ENCODE data around the gene IMPA2. TPM values are rescaled to one million over a fixed set of nuclear protein-coding genes. Genes with fewer than 3 reads are reported as not detected.
A peak's percentile ranks its signal among the peaks of the same experiment; 100 is the strongest.

The IMPA2 gene
- total RNA-seq, 1 experiment from 2014 or later: 37.6 TPM

DNA sequence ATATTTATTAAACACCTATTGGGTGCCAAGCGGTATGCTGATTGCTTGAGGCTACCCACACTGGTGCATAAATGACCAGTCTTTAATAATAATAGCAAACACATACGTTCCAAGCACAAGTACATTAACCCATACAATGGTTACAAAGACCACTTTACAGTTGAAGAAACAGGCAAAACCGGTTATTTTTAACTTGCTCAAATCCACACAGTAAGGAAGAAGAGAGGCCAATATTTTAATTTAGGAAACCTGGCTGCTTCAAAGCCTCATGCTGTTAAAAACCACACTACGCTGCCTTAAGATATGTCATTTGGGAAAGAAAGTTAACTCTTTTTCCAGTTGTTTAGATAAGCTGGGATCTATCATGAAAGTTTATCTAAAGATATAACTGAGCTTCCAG lies 2.4 kb upstream of the IMPA2 start:
- no peaks in the 10 kb centered on the region for H3K9me3 ChIP-seq (ENCODE audit: control insufficient read depth, insufficient read depth, low read depth, low read length)
- in situ Hi-C loops (cut with HindIII; ENCODE audit: low pct_unique_long_range_greater_than_20kb, low sequenced_read_pairs) (no loop called here), intact Hi-C loops (cut with micrococcal nuclease; ENCODE audit: unreplicated experiment) (no loop called here)
- TF ChIP-seq POLR2AphosphoS5 (IDR thresholded peaks at IDR 0.05; ENCODE audit: low read depth, low read length) (no peak), TCF7L2 (IDR thresholded peaks at IDR 0.05; ENCODE audit: low read depth, low read length) (no peak), SIN3A (IDR thresholded peaks at IDR 0.05; ENCODE audit: borderline replicate concordance, insufficient read depth, low read depth, low read length) (no peak)
- no peak overlapping the region for H3K27ac ChIP-seq (ENCODE audit: low read length)
- no peak for DNase-seq (ENCODE audit: low read depth, low spot score)
- no peak for ATAC-seq
- no peaks in the 10 kb centered on the region for H3K36me3 ChIP-seq (ENCODE audit: control insufficient read depth, insufficient read depth, low read length)
- no peaks in the 10 kb centered on the region for H3K27me3 ChIP-seq (ENCODE audit: control insufficient read depth, insufficient read depth, low read length)
- no TSS peak for BruUV-seq (replicated peaks)
- H3K4me1 ChIP-seq (ENCODE audit: control insufficient read depth, insufficient read depth, low read length): peaks cover 15% of the 10 kb centered on the region
- no peak overlapping the region for H3K4me3 ChIP-seq (ENCODE audit: low read depth in 2 of 2, low read length in 2 of 2)
- POLR2A ChIA-PET: no interaction called here
- CTCF ChIA-PET: no interaction called here

DNA sequence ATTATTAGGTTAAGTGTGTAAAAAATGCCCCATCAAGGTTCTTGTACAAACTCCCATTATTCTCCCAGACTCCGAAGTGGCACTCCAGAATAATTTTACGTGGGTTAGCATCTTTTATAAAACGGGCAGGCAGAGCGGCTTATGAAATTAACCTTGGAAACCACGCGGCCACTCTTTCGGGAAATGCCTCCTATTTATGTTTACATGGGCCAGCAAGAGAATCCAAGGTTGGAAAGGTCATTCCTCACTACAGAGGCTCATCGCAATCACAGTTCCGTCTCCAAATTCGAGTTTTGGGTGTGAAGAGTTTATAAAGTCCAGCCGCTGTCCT lies 1.2 kb upstream of the IMPA2 start:
- no TSS peak for BruUV-seq (replicated peaks)
- TF ChIP-seq, protein P1, sequence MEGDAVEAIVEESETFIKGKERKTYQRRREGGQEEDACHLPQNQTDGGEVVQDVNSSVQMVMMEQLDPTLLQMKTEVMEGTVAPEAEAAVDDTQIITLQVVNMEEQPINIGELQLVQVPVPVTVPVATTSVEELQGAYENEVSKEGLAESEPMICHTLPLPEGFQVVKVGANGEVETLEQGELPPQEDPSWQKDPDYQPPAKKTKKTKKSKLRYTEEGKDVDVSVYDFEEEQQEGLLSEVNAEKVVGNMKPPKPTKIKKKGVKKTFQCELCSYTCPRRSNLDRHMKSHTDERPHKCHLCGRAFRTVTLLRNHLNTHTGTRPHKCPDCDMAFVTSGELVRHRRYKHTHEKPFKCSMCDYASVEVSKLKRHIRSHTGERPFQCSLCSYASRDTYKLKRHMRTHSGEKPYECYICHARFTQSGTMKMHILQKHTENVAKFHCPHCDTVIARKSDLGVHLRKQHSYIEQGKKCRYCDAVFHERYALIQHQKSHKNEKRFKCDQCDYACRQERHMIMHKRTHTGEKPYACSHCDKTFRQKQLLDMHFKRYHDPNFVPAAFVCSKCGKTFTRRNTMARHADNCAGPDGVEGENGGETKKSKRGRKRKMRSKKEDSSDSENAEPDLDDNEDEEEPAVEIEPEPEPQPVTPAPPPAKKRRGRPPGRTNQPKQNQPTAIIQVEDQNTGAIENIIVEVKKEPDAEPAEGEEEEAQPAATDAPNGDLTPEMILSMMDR (IDR thresholded peaks at IDR 0.05): no peak
- TF ChIP-seq SIN3A (IDR thresholded peaks at IDR 0.05; ENCODE audit: borderline replicate concordance, insufficient read depth, low read depth, low read length): no peak
- TF ChIP-seq POLR2AphosphoS5 (IDR thresholded peaks at IDR 0.05; ENCODE audit: low read depth, low read length): no peak
- TF ChIP-seq TCF7L2 (IDR thresholded peaks at IDR 0.05; ENCODE audit: low read depth, low read length): no peak
- TF ChIP-seq, protein P2, sequence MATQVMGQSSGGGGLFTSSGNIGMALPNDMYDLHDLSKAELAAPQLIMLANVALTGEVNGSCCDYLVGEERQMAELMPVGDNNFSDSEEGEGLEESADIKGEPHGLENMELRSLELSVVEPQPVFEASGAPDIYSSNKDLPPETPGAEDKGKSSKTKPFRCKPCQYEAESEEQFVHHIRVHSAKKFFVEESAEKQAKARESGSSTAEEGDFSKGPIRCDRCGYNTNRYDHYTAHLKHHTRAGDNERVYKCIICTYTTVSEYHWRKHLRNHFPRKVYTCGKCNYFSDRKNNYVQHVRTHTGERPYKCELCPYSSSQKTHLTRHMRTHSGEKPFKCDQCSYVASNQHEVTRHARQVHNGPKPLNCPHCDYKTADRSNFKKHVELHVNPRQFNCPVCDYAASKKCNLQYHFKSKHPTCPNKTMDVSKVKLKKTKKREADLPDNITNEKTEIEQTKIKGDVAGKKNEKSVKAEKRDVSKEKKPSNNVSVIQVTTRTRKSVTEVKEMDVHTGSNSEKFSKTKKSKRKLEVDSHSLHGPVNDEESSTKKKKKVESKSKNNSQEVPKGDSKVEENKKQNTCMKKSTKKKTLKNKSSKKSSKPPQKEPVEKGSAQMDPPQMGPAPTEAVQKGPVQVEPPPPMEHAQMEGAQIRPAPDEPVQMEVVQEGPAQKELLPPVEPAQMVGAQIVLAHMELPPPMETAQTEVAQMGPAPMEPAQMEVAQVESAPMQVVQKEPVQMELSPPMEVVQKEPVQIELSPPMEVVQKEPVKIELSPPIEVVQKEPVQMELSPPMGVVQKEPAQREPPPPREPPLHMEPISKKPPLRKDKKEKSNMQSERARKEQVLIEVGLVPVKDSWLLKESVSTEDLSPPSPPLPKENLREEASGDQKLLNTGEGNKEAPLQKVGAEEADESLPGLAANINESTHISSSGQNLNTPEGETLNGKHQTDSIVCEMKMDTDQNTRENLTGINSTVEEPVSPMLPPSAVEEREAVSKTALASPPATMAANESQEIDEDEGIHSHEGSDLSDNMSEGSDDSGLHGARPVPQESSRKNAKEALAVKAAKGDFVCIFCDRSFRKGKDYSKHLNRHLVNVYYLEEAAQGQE (IDR thresholded peaks at IDR 0.05; ENCODE audit: insufficient read depth in 1 of 2, low read depth in 2 of 2, low read length in 1 of 2): no peak
- ChIA-PET POLR2A (interaction anchor here (0.5 kb wide), 1 partner anchor 71 kb away, joined by 3 read pairs; no protein-coding TSS in a partner anchor), CTCF (interaction anchor here (0.6 to 2.3 kb wide), 3 partner anchors 36 to 56 kb away, joined by 3 to 16 read pairs (median 4); no protein-coding TSS in a partner anchor)
- no peaks in the 10 kb centered on the region for H3K27me3 ChIP-seq (ENCODE audit: control insufficient read depth, insufficient read depth, low read length)
- in situ Hi-C loops (cut with HindIII; ENCODE audit: low pct_unique_long_range_greater_than_20kb, low sequenced_read_pairs): no loop called here
- DNase-seq (ENCODE audit: low read depth, low spot score): no peak
- peaks cover 15% of the 10 kb centered on the region for H3K4me1 ChIP-seq (ENCODE audit: control insufficient read depth, insufficient read depth, low read length)
- intact Hi-C loops (cut with micrococcal nuclease; ENCODE audit: unreplicated experiment): loop anchor here (1.0 kb wide), 1 partner anchor 32 kb away; no protein-coding TSS in a partner anchor
- peak overlapping the region; percentile 55 to 57 for H3K4me3 ChIP-seq (ENCODE audit: low read depth in 2 of 2, low read length in 2 of 2)
- no peaks in the 10 kb centered on the region for H3K36me3 ChIP-seq (ENCODE audit: control insufficient read depth, insufficient read depth, low read length)
- peak overlapping the region; percentile 95 for H3K27ac ChIP-seq (ENCODE audit: low read length)
- H3K9me3 ChIP-seq (ENCODE audit: control insufficient read depth, insufficient read depth, low read depth, low read length): no peaks in the 10 kb centered on the region
- ATAC-seq: no peak

DNA sequence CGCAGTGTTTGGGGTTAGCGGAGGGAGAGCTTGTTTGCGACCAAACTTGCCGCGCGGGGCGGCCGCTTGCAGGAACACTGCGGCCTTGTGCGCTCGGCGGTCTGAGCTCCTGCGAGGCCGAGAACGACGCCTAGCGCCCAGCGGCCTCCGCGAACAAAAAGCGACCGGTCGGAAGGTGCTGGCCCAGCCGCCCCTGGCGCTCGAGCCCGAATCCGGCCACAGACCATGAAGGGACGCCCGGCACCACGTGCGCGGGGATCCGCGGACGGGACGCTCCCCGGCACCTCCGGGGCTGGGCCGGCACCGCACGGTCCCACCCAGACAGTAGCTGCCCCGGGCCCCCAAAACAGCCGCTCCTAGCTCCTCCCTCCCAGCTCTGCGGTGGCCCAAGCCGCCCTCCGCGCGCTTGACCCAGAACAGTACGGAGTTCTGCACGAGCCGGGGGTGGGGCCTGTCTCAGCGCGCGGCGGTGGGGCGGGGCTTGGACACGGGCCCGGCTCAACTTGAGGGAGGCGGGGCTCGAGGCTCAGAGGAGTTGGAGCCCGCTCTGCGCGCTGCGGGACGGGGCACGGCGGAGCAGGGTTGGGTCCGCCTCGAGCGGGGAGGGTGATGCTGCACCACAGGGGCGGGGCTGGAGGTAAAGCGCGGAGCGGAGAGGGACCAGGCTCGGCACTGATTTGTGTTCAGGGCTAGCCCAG lies 664 bp upstream of the IMPA2 start:
- peak; percentile 95 for ATAC-seq
- Histone ChIP-seq H3K4me1 (ENCODE audit: control insufficient read depth, insufficient read depth, low read length) (peaks cover 15% of the 10 kb centered on the region), H3K27me3 (ENCODE audit: control insufficient read depth, insufficient read depth, low read length) (no peaks in the 10 kb centered on the region), H3K4me3 (ENCODE audit: low read depth in 2 of 2, low read length in 2 of 2) (peak overlapping the region; percentile 55 to 57), H3K27ac (ENCODE audit: low read length) (peak overlapping the region; percentile 95), H3K9me3 (ENCODE audit: control insufficient read depth, insufficient read depth, low read depth, low read length) (no peaks in the 10 kb centered on the region), H3K36me3 (ENCODE audit: control insufficient read depth, insufficient read depth, low read length) (no peaks in the 10 kb centered on the region)
- TF ChIP-seq POLR2AphosphoS5 (IDR thresholded peaks at IDR 0.05; ENCODE audit: low read depth, low read length): peak; percentile 60; the same call in 1 of the 2 replicates
- no peak for TF ChIP-seq SIN3A (IDR thresholded peaks at IDR 0.05; ENCODE audit: borderline replicate concordance, insufficient read depth, low read depth, low read length)
- BruUV-seq (replicated peaks): TSS peak; percentile 91
- in situ Hi-C loops (cut with HindIII; ENCODE audit: low pct_unique_long_range_greater_than_20kb, low sequenced_read_pairs) (no loop called here), intact Hi-C loops (cut with micrococcal nuclease; ENCODE audit: unreplicated experiment) (loop anchor here (1.0 kb wide), 1 partner anchor 32 kb away; no protein-coding TSS in a partner anchor)
- POLR2A ChIA-PET: interaction anchor here (0.5 to 0.6 kb wide), 2 partner anchors 34 to 71 kb away, joined by 3 to 6 read pairs; no protein-coding TSS in a partner anchor
- peak; percentile 82 for DNase-seq (ENCODE audit: low read depth, low spot score)
- CTCF ChIA-PET: interaction anchor here (0.6 to 2.3 kb wide), 3 partner anchors 36 to 56 kb away, joined by 3 to 16 read pairs (median 4); no protein-coding TSS in a partner anchor
